HEK293 (cell line): ENCODE results near the gene KRT38.

Source experiments
- BCL11A ChIP-seq: fragments of 450-650 bp; formaldehyde crosslinking; IDR thresholded peaks from 2 replicates; pipeline ENCODE4 v1.5.1; 2016; ENCODE audit warnings: low read depth, missing biosample characterization, missing genetic modification characterization
- CTCF ChIP-seq: fragments of 450-650 bp; formaldehyde crosslinking; IDR thresholded peaks from 2 replicates; pipeline ENCODE4 v1.5.1; 2016; ENCODE audit warnings: missing biosample characterization, missing genetic modification characterization
- ZBTB6 ChIP-seq: fragments of 450-650 bp; formaldehyde crosslinking; IDR thresholded peaks from 2 replicates; pipeline ENCODE4 v1.5.1; 2017; ENCODE audit warnings: missing biosample characterization, missing genetic modification characterization
- ZEB2 ChIP-seq: fragments of 450-650 bp; formaldehyde crosslinking; IDR thresholded peaks from 2 replicates; pipeline ENCODE4 v1.5.1; 2016; ENCODE audit warnings: missing biosample characterization, missing genetic modification characterization
- ZNF10 ChIP-seq: fragments of 450-650 bp; formaldehyde crosslinking; IDR thresholded peaks from 2 replicates; pipeline ENCODE4 v1.5.1; 2017; ENCODE audit warnings: missing biosample characterization, missing genetic modification characterization
- ZNF138 ChIP-seq: fragments of 450-650 bp; formaldehyde crosslinking; IDR thresholded peaks from 2 replicates; pipeline ENCODE4 v1.5.1; 2016; ENCODE audit warnings: missing biosample characterization, missing genetic modification characterization, borderline replicate concordance
- ZNF140 ChIP-seq: fragments of 450-650 bp; formaldehyde crosslinking; IDR thresholded peaks from 2 replicates; pipeline ENCODE4 v1.5.1; 2016; ENCODE audit warnings: missing biosample characterization, missing genetic modification characterization
- ZNF157 ChIP-seq: fragments of 450-650 bp; formaldehyde crosslinking; IDR thresholded peaks from 2 replicates; pipeline ENCODE4 v1.5.1; 2016; ENCODE audit warnings: missing biosample characterization, missing genetic modification characterization
- ZNF416 ChIP-seq: fragments of 450-650 bp; formaldehyde crosslinking; IDR thresholded peaks from 2 replicates; pipeline ENCODE4 v1.5.1; 2016; ENCODE audit warnings: missing biosample characterization, missing genetic modification characterization

DNA sequence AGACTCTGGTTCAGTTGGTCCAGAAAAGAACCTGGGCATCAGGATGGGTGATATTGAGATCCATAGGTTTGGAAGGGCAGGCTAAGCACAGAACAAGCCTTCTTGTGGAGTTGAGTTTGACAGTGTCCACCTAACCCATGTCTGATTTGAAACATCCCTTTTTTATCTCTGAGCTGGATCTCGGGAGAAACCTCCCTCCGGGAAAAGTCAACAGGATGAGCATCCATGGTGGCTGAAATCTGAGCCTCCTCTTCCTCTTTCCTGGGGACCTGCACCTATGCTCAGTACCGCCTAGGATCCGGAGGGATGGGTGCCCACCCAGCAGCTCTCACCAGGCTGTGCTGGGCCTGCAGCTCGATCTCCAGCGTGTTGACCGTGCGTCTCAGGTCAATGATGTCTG, 23.0 kb upstream of the KRT38 start:
- TF ChIP-seq ZNF138 (tag by site-specific recombination) (no peak), CTCF (tag by site-specific recombination) (no peak), ZNF10 (no peak), ZEB2 (no peak), ZNF157 (tag by site-specific recombination) (no peak), ZBTB6 (tag by site-specific recombination) (no peak), ZNF140 (tag by site-specific recombination) (no peak), BCL11A (tag by site-specific recombination) (no peak), ZNF416 (tag by site-specific recombination) (no peak)
